T-cell (primary cell): ENCODE measurements around the gene KLHL40. TPM values are rescaled to one million over a fixed set of nuclear protein-coding genes. Genes with fewer than 3 reads are reported as not detected.
"Not testable (repeated sequence)": the region's sequence is repeated elsewhere in the genome, so short reads cannot be mapped to it uniquely, and the experiment has no call there.

ENCODE experiments used
- ATAC-seq, 4 experiments: fragments of 200-7000 bp in 3 of 4; fragments of 150-1000 bp in 1 of 4; cut with Tn5 transposase; replicated peaks in 1 of 4; 1 replicate in 3 of 4; 2 replicates in 1 of 4; pipeline ENCODE4 v1.10.0; 2021; ENCODE audit warnings: moderate library complexity in 3 of 4, mild to moderate bottlenecking in 2 of 4, moderate number of reproducible peaks in 1 of 4
- CTCF ChIA-PET, 2 donors: fragments of 300-600 bp; sonication (Branson Sonifier 250); formaldehyde crosslinking; loops; one replicate each; lab custom pipeline; 2022; ENCODE audit warnings: antibody characterized with exemption in 2 of 2; lab: Charles Lee
- POLR2A ChIA-PET, 2 donors: fragments of 300-600 bp; sonication (Branson Sonifier 250); formaldehyde crosslinking; loops; one replicate each; lab custom pipeline; 2022; ENCODE audit warnings: antibody characterized with exemption in 2 of 2; lab: Charles Lee
- DNase-seq, 35 experiments: peaks; one replicate each; pipeline versions ENCODE4 v3.0.0 to v3.0.0-alpha.2; 2013 to 2023
- H3K27ac ChIP-seq: one replicate; pipeline ENCODE4 v1.5.1; 2013; ENCODE audit warnings: low read length
- H3K27me3 ChIP-seq, 2 experiments: replicated peaks in 1 of 2; 1 replicate in 1 of 2; 2 replicates in 1 of 2; pipeline versions ENCODE4 v1.6.1 to v1.7.0; 2013; ENCODE audit warnings: low read length in 1 of 2, mixed read lengths in 1 of 2; ENCODE audit not compliant: control insufficient read depth in 2 of 2, insufficient read depth in 2 of 2; ENCODE audit errors: extremely low read depth in 1 of 2
- H3K36me3 ChIP-seq, 2 donors: 1 replicate in 1 of 2; 2 replicates in 1 of 2; pipeline versions ENCODE4 v1.6.1 to v1.7.0; 2013; ENCODE audit warnings: low read length in 1 of 2; ENCODE audit not compliant: control insufficient read depth in 2 of 2, insufficient read depth in 1 of 2; ENCODE audit errors: extremely low read depth in 1 of 2
- H3K4me1 ChIP-seq, 2 experiments: 1 replicate in 1 of 2; 2 replicates in 1 of 2; pipeline versions ENCODE4 v1.6.1 to v1.7.0; 2013; ENCODE audit warnings: low read length in 2 of 2, mixed read lengths in 1 of 2; ENCODE audit not compliant: insufficient read depth in 2 of 2, control insufficient read depth in 1 of 2; ENCODE audit errors: extremely low read depth in 1 of 2
- H3K4me3 ChIP-seq, 2 donors: 1 replicate in 1 of 2; 2 replicates in 1 of 2; pipeline versions ENCODE4 v1.5.1 to v1.7.0; 2013; ENCODE audit warnings: mild to moderate bottlenecking in 2 of 2, low read length in 1 of 2, moderate library complexity in 1 of 2; ENCODE audit not compliant: control insufficient read depth in 1 of 2; ENCODE audit errors: extremely low read depth in 1 of 2
- H3K9me3 ChIP-seq: 2 replicates; pipeline ENCODE4 v1.7.0; 2013
- H3K27ac Mint-ChIP-seq, 2 donors: one replicate each; pipeline ENCODE4 v1.8.0; 2020 to 2021; ENCODE audit warnings: mild to moderate bottlenecking in 2 of 2, mixed read lengths in 2 of 2
- H3K27me3 Mint-ChIP-seq, 2 donors: one replicate each; pipeline ENCODE4 v1.8.0; 2021 to 2022; ENCODE audit warnings: mixed read lengths in 2 of 2
- H3K36me3 Mint-ChIP-seq: one replicate; pipeline ENCODE4 v1.8.0; 2021; ENCODE audit warnings: mixed read lengths
- H3K4me1 Mint-ChIP-seq, 3 donors: one replicate each; pipeline ENCODE4 v1.8.0; 2020 to 2022; ENCODE audit warnings: mixed read lengths in 3 of 3, mild to moderate bottlenecking in 1 of 3
- H3K4me3 Mint-ChIP-seq, 3 donors: one replicate each; pipeline ENCODE4 v1.8.0; 2020 to 2022; ENCODE audit warnings: mild to moderate bottlenecking in 3 of 3, mixed read lengths in 3 of 3, moderate library complexity in 3 of 3
- H3K9me3 Mint-ChIP-seq, 3 donors: one replicate each; pipeline ENCODE4 v1.8.0; 2020 to 2022; ENCODE audit warnings: mixed read lengths in 3 of 3
- WGBS: methylation state at CpG from one replicate; pipeline ENCODE4 v1.1.5; 2013; ENCODE audit warnings: missing lambda C conversion rate; ENCODE audit not compliant: insufficient coverage; 5-methylcytosine and 5-hydroxymethylcytosine counted together
- total RNA-seq, 35 experiments: library from RNA in 6 of 35; stranded (reverse) in 6 of 35; fragments of 120-200 nt in 1 of 35; gene quantifications; one replicate each; pipeline versions ENCODE4 v1.2.1 to v1.2.4 and lab custom pipeline; 2013 to 2026

KLHL40 gene
- total RNA-seq, 5 donors from 2014 or later (not counting 1 experiment from before 2014, with no cell fraction given): not detected

- Mint-ChIP-seq H3K27ac (no peak overlapping the region), H3K4me3 (no peak overlapping the region), H3K36me3 (no peaks in the 10 kb centered on the region), H3K9me3 (no peaks in the 10 kb centered on the region), H3K4me1 (no peaks in the 10 kb centered on the region), H3K27me3 (peaks cover 0 to 8% of the 10 kb centered on the region in 2 donors)
- H3K9me3 ChIP-seq: no peaks in the 10 kb centered on the region
- ChIA-PET POLR2A (no interaction called here), CTCF (no interaction called here)
- no peak overlapping the region for H3K4me3 ChIP-seq
- peaks cover 0 to 14% of the 10 kb centered on the region in 2 experiments for H3K27me3 ChIP-seq
- WGBS: 100% methylated on average over 1 of the region's 6 CpGs
- no peaks in the 10 kb centered on the region for H3K4me1 ChIP-seq
- H3K27ac ChIP-seq: no peak overlapping the region
- ATAC-seq (no peak), DNase-seq (no peak)
- no peaks in the 10 kb centered on the region for H3K36me3 ChIP-seq
Measured at GRCh38 chr3:42717306-42717705, 32.0 kb downstream of the KLHL40 start.

GRCh38 chr3:42718338-42718737, 33.0 kb downstream of the KLHL40 start:
- H3K4me3 ChIP-seq: no peak overlapping the region
- Mint-ChIP-seq H3K27ac (no peak overlapping the region), H3K36me3 (no peaks in the 10 kb centered on the region), H3K27me3 (peaks cover 3 to 12% of the 10 kb centered on the region in 2 donors), H3K9me3 (no peaks in the 10 kb centered on the region), H3K4me3 (no peak overlapping the region), H3K4me1 (no peaks in the 10 kb centered on the region)
- H3K4me1 ChIP-seq: no peaks in the 10 kb centered on the region
- DNase-seq (no peak), ATAC-seq (no peak)
- POLR2A ChIA-PET: no interaction called here
- WGBS: no CpG with 5 or more reads among the region's 5 CpGs
- H3K36me3 ChIP-seq: no peaks in the 10 kb centered on the region
- CTCF ChIA-PET: no interaction called here
- H3K27me3 ChIP-seq: peaks cover 0 to 5% of the 10 kb centered on the region in 2 experiments
- no peaks in the 10 kb centered on the region for H3K9me3 ChIP-seq
- no peak overlapping the region for H3K27ac ChIP-seq

GRCh38 chr3:42719002-42719401, 33.7 kb downstream of the KLHL40 start:
- H3K27ac ChIP-seq: no peak overlapping the region
- ATAC-seq: no peak
- H3K27me3 ChIP-seq: peaks cover 0 to 5% of the 10 kb centered on the region in 2 experiments
- H3K4me3 ChIP-seq: no peak overlapping the region
- WGBS: 76% methylated on average over 4 of the region's 6 CpGs
- no peaks in the 10 kb centered on the region for H3K36me3 Mint-ChIP-seq
- H3K27me3 Mint-ChIP-seq: peaks cover 4 to 13% of the 10 kb centered on the region in 2 donors
- ChIA-PET CTCF (interaction anchor here in 1 of 2 donors (0.7 kb wide), 1 partner anchor 133 kb away, joined by 3 read pairs; no protein-coding TSS in a partner anchor), POLR2A (interaction anchor here in 1 of 2 donors (0.6 kb wide), 1 partner anchor 16 kb away, joined by 7 read pairs; no protein-coding TSS in a partner anchor)
- H3K9me3 ChIP-seq: no peaks in the 10 kb centered on the region
- no peaks in the 10 kb centered on the region for H3K36me3 ChIP-seq
- no peaks in the 10 kb centered on the region for H3K4me1 ChIP-seq
- DNase-seq: no peak
- no peaks in the 10 kb centered on the region for H3K4me1 Mint-ChIP-seq
- H3K4me3 Mint-ChIP-seq: no peak overlapping the region
- no peak overlapping the region for H3K27ac Mint-ChIP-seq
- no peaks in the 10 kb centered on the region for H3K9me3 Mint-ChIP-seq

- no peak overlapping the region for H3K4me3 ChIP-seq
- H3K4me3 Mint-ChIP-seq: no peak overlapping the region
- DNase-seq: no peak
- no peaks in the 10 kb centered on the region for H3K36me3 ChIP-seq
- no peak overlapping the region for H3K27ac Mint-ChIP-seq
- CTCF ChIA-PET: no interaction called here
- 100% methylated on average over 1 of the region's 4 CpGs for WGBS
- POLR2A ChIA-PET: no interaction called here
- no peaks in the 10 kb centered on the region for H3K4me1 Mint-ChIP-seq
- H3K27ac ChIP-seq: no peak overlapping the region
- no peak for ATAC-seq
- H3K27me3 Mint-ChIP-seq: peaks cover 4 to 18% of the 10 kb centered on the region in 2 donors
- no peaks in the 10 kb centered on the region for H3K9me3 Mint-ChIP-seq
- no peaks in the 10 kb centered on the region for H3K9me3 ChIP-seq
- H3K36me3 Mint-ChIP-seq: no peaks in the 10 kb centered on the region
- no peaks in the 10 kb centered on the region for H3K4me1 ChIP-seq
- peaks cover 0 to 3% of the 10 kb centered on the region in 2 experiments for H3K27me3 ChIP-seq
Measured at GRCh38 chr3:42720126-42720525, 34.8 kb downstream of the KLHL40 start.

- DNase-seq (no peak), ATAC-seq (no peak)
- Mint-ChIP-seq H3K4me3 (no peak overlapping the region), H3K27me3 (peaks cover 9 to 22% of the 10 kb centered on the region in 2 donors), H3K36me3 (no peaks in the 10 kb centered on the region), H3K4me1 (no peaks in the 10 kb centered on the region), H3K9me3 (no peaks in the 10 kb centered on the region), H3K27ac (no peak overlapping the region)
- Histone ChIP-seq H3K9me3 (no peaks in the 10 kb centered on the region), H3K4me3 (no peak overlapping the region), H3K27ac (no peak overlapping the region), H3K36me3 (no peaks in the 10 kb centered on the region), H3K4me1 (no peaks in the 10 kb centered on the region), H3K27me3 (no peaks in the 10 kb centered on the region)
- 40% methylated on average over 1 of the region's 1 CpG for WGBS
- ChIA-PET POLR2A (no interaction called here), CTCF (no interaction called here)
Measured at GRCh38 chr3:42721690-42722089, 36.4 kb downstream of the KLHL40 start.

- H3K4me1 ChIP-seq, H3K27ac ChIP-seq, DNase-seq, H3K36me3 Mint-ChIP-seq, H3K27me3 ChIP-seq, H3K9me3 ChIP-seq, H3K4me1 Mint-ChIP-seq, CTCF ChIA-PET, H3K4me3 ChIP-seq, H3K4me3 Mint-ChIP-seq, ATAC-seq, H3K36me3 ChIP-seq, H3K9me3 Mint-ChIP-seq, POLR2A ChIA-PET, H3K27ac Mint-ChIP-seq: not testable (repeated sequence)
- WGBS: no CpG with 5 or more reads among the region's 3 CpGs
- peaks cover 9 to 22% of the 10 kb centered on the region in 2 donors for H3K27me3 Mint-ChIP-seq
Measured at GRCh38 chr3:42722442-42722841, 37.1 kb downstream of the KLHL40 start.

GRCh38 chr3:42723219-42723618, 37.9 kb downstream of the KLHL40 start:
- ATAC-seq: no peak
- no peak overlapping the region for H3K4me3 Mint-ChIP-seq

More at GRCh38 chr3:42723219-42723618, 37.9 kb downstream of the KLHL40 start:
- Mint-ChIP-seq H3K4me1 (no peaks in the 10 kb centered on the region), H3K27ac (no peak overlapping the region), H3K36me3 (no peaks in the 10 kb centered on the region), H3K27me3 (peaks cover 9 to 22% of the 10 kb centered on the region in 2 donors), H3K9me3 (no peaks in the 10 kb centered on the region)
- H3K27ac ChIP-seq: no peak overlapping the region
- no peaks in the 10 kb centered on the region for H3K4me1 ChIP-seq
- H3K27me3 ChIP-seq: no peaks in the 10 kb centered on the region
- DNase-seq: no peak
- ChIA-PET CTCF (no interaction called here), POLR2A (interaction anchor here in 1 of 2 donors (0.7 kb wide), 1 partner anchor 128 kb away, joined by 3 read pairs; no protein-coding TSS in a partner anchor)
- H3K36me3 ChIP-seq: no peaks in the 10 kb centered on the region
- WGBS: no CpG with 5 or more reads among the region's 2 CpGs
- no peak overlapping the region for H3K4me3 ChIP-seq
- H3K9me3 ChIP-seq: no peaks in the 10 kb centered on the region
